Measurements from ENCODE around the gene IL13. TPM values are rescaled to one million over a fixed set of nuclear protein-coding genes. Genes with fewer than 3 reads are reported as not detected.

The IL13 gene
- total RNA-seq, 1 experiment from 2014 or later, result not detected

DNA sequence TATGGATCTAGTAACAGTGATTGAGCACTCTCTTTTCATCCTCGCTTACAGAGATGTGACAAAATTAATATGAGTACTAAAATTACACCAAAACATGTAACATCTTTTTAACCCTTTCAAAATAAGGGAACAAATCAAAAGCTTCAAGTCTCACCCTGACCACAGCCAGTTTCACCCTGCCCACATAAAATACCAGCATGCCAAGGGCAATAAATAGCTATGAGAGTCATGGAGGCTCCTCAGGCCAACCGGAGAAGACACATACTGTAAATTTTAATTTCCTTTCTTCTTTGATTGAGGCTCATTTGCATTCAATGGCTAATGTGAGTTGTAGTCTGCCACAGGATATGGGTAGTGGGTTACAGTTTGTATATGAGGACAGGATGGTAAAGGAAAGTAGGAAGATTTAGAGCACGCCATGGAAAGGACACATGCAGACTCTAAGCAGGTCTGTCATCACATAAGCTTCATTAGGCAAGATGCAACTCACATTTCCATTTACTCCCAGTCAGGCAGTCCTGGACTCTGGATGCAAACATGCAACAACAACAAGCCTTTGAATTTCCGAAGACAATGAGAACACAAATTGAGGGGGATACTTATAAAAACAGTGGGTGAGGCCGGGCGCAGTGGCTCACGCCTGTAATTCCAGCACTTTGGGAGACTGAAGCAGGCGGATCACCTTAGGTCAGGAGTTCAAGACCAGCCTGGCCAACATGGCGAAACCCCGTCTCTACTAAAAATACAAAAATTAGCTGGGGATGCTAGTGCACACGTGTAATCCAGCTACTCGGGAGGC, 27.1 kb downstream of the IL13 start:
- Mint-ChIP-seq H3K4me3 (ENCODE audit: unreplicated experiment) (no peak overlapping the region), H3K27me3 (ENCODE audit: insufficient read depth, unreplicated experiment) (no peaks in the 10 kb centered on the region), H3K36me3 (ENCODE audit: insufficient read depth, unreplicated experiment) (no peaks in the 10 kb centered on the region), H3K27ac (ENCODE audit: unreplicated experiment) (no peak overlapping the region), H3K9me3 (ENCODE audit: unreplicated experiment) (no peaks in the 10 kb centered on the region), H3K4me1 (ENCODE audit: low read depth, unreplicated experiment) (peaks cover 9% of the 10 kb centered on the region)
- TF ChIP-seq, protein P1, sequence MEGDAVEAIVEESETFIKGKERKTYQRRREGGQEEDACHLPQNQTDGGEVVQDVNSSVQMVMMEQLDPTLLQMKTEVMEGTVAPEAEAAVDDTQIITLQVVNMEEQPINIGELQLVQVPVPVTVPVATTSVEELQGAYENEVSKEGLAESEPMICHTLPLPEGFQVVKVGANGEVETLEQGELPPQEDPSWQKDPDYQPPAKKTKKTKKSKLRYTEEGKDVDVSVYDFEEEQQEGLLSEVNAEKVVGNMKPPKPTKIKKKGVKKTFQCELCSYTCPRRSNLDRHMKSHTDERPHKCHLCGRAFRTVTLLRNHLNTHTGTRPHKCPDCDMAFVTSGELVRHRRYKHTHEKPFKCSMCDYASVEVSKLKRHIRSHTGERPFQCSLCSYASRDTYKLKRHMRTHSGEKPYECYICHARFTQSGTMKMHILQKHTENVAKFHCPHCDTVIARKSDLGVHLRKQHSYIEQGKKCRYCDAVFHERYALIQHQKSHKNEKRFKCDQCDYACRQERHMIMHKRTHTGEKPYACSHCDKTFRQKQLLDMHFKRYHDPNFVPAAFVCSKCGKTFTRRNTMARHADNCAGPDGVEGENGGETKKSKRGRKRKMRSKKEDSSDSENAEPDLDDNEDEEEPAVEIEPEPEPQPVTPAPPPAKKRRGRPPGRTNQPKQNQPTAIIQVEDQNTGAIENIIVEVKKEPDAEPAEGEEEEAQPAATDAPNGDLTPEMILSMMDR (IDR thresholded peaks at IDR 0.05; ENCODE audit: insufficient read depth in 1 of 2, low read depth in 1 of 2, low read length in 1 of 2, severe bottlenecking in 1 of 2, unreplicated experiment in 1 of 2), result no peak
- Histone ChIP-seq H3K4me3 (ENCODE audit: low read depth, low read length) (no peak overlapping the region), H3K4me1 (peaks cover 7% of the 10 kb centered on the region), H3K36me3 (ENCODE audit: control insufficient read depth, insufficient read depth, low read length) (no peaks in the 10 kb centered on the region), H3K27me3 (replicated peaks; ENCODE audit: control insufficient read depth, insufficient read depth, low read length) (no peaks in the 10 kb centered on the region), H3K9me3 (no peaks in the 10 kb centered on the region)
- CTCF ChIA-PET, result no interaction called here
- BruUV-seq (replicated peaks), result no TSS peak
- POLR2A ChIA-PET, result no interaction called here
- intact Hi-C loops (cut with micrococcal nuclease; ENCODE audit: unreplicated experiment), result no loop called here
- DNase-seq, result no peak

DNA sequence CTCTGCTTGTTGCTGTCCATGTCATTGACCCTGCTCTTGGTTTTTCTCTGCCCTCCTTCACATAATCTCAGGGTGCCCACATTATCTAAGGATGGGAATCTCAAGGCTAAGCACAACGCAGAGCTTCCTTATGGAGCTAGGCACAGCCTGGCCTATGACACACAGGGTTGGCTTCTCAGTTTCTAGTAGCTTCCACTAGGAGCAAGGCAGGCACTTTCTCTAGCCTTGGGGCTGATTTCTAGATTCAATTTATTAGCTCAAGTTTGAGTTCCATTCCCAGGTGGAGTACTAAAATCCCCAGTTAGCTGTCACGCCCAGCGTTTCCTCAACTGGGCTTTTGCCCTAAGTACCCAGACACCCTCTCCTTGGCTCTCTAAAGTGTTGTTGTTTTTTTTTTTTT, 28.2 kb downstream of the IL13 start:
- TF ChIP-seq, protein P1 (IDR thresholded peaks at IDR 0.05; ENCODE audit: insufficient read depth in 1 of 2, low read depth in 1 of 2, low read length in 1 of 2, severe bottlenecking in 1 of 2, unreplicated experiment in 1 of 2), result no peak
- H3K4me3 ChIP-seq (ENCODE audit: low read depth, low read length), result no peak overlapping the region
- Mint-ChIP-seq H3K4me1 (ENCODE audit: low read depth, unreplicated experiment) (peaks cover 9% of the 10 kb centered on the region), H3K27ac (ENCODE audit: unreplicated experiment) (no peak overlapping the region), H3K4me3 (ENCODE audit: unreplicated experiment) (no peak overlapping the region), H3K9me3 (ENCODE audit: unreplicated experiment) (no peaks in the 10 kb centered on the region), H3K36me3 (ENCODE audit: insufficient read depth, unreplicated experiment) (no peaks in the 10 kb centered on the region), H3K27me3 (ENCODE audit: insufficient read depth, unreplicated experiment) (no peaks in the 10 kb centered on the region)
- DNase-seq, result no peak
- ChIA-PET POLR2A (no interaction called here), CTCF (interaction anchor here (0.7 to 1.1 kb wide), 2 partner anchors 121 to 276 kb away, joined by 3 read pairs; no protein-coding TSS in a partner anchor)
- H3K27me3 ChIP-seq (replicated peaks; ENCODE audit: control insufficient read depth, insufficient read depth, low read length), result no peaks in the 10 kb centered on the region
- H3K4me1 ChIP-seq, result peaks cover 7% of the 10 kb centered on the region
- H3K9me3 ChIP-seq, result no peaks in the 10 kb centered on the region
- intact Hi-C loops (cut with micrococcal nuclease; ENCODE audit: unreplicated experiment), result no loop called here
- no TSS peak for BruUV-seq (replicated peaks)
- no peaks in the 10 kb centered on the region for H3K36me3 ChIP-seq (ENCODE audit: control insufficient read depth, insufficient read depth, low read length)

DNA sequence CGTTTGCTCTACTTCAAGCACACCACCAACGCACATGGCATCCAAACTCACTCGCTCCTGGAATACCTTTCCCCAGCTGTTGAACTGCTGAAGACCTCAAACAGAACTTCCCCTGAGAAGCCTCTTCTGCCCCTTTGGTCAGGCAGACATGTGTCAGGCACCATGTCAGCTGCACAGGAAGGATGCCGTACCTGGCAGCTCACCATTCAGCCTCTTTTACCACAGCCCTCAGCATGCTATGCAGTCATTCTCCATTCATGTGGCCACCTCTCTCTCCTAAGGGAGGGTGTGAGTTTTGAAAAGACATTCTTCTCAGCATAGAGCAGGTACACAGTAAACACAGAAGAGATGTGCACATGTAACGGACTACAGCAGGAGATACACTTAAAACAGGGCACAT, 30.0 kb downstream of the IL13 start:
- H3K27ac Mint-ChIP-seq (ENCODE audit: unreplicated experiment), result no peak overlapping the region
- H3K36me3 Mint-ChIP-seq (ENCODE audit: insufficient read depth, unreplicated experiment), result peaks cover 6% of the 10 kb centered on the region
- H3K9me3 Mint-ChIP-seq (ENCODE audit: unreplicated experiment), result no peaks in the 10 kb centered on the region
- H3K4me1 Mint-ChIP-seq (ENCODE audit: low read depth, unreplicated experiment), result peaks cover 9% of the 10 kb centered on the region
- intact Hi-C loops (cut with micrococcal nuclease; ENCODE audit: unreplicated experiment), result no loop called here
- Histone ChIP-seq H3K4me3 (ENCODE audit: low read depth, low read length) (no peak overlapping the region), H3K4me1 (peaks cover 7% of the 10 kb centered on the region), H3K27me3 (replicated peaks; ENCODE audit: control insufficient read depth, insufficient read depth, low read length) (no peaks in the 10 kb centered on the region), H3K36me3 (ENCODE audit: control insufficient read depth, insufficient read depth, low read length) (no peaks in the 10 kb centered on the region), H3K9me3 (no peaks in the 10 kb centered on the region)
- ChIA-PET POLR2A (no interaction called here), CTCF (no interaction called here)
- no peak overlapping the region for H3K4me3 Mint-ChIP-seq (ENCODE audit: unreplicated experiment)
- no peak for DNase-seq
- TF ChIP-seq, protein P1 (IDR thresholded peaks at IDR 0.05; ENCODE audit: insufficient read depth in 1 of 2, low read depth in 1 of 2, low read length in 1 of 2, severe bottlenecking in 1 of 2, unreplicated experiment in 1 of 2), result no peak
- no peaks in the 10 kb centered on the region for H3K27me3 Mint-ChIP-seq (ENCODE audit: insufficient read depth, unreplicated experiment)
- no TSS peak for BruUV-seq (replicated peaks)

All from Caco-2 (cell line).